HepG2 (cell line): ENCODE data around the gene STK25. TPM values are rescaled to one million over a fixed set of nuclear protein-coding genes. Genes with fewer than 3 reads are reported as not detected.

Experiments
- ATAC-seq: fragments of 200-7000 bp; cut with Tn5 transposase; 3 replicates; pipeline ENCODE4 v1.9.1; 2020; ENCODE audit warnings: mild to moderate bottlenecking, moderate library complexity
- BruUV-seq: library from RNA; stranded (reverse); fragments of 400-500 nt; replicated peaks from 2 replicates; lab custom pipeline; 2021; lab: Mats Ljungman, UMichigan
- CTCF ChIA-PET: fragments of 300-600 bp; formaldehyde crosslinking; extraction: SDS; loops from one replicate; lab custom pipeline; 2021; ENCODE audit warnings: low total read pairs, inconsistent platforms, low intra/inter-chr PET ratio; lab: Yijun Ruan, JAX
- POLR2A ChIA-PET: fragments of 350-600 bp; sonication (Branson Sonifier 250); formaldehyde crosslinking; loops from one replicate; lab custom pipeline; 2020; ENCODE audit warnings: antibody characterized with exemption, inconsistent platforms; lab: Yijun Ruan, JAX
- DNase-seq: peaks from one replicate; pipeline ENCODE4 v3.0.0-alpha.2; 2015; ENCODE audit warnings: low spot score
- FAIRE-seq: peaks from 3 replicates; lab custom pipeline; 2011; peaks lifted over from hg19 to GRCh38; lab: Jason Lieb, UNC
- H2AFZ ChIP-seq: one replicate; pipeline ENCODE4 v1.6.1; 2011; ENCODE audit warnings: low read length, inconsistent platforms
- H3K27ac ChIP-seq: fragments of 300-600 bp; 3 replicates; pipeline ENCODE4 v1.8.0; 2011; ENCODE audit warnings: mixed run types, mild to moderate bottlenecking, mixed read lengths, low read length, inconsistent platforms; ENCODE audit not compliant: insufficient read depth; ENCODE audit errors: extremely low read length
- H3K27me3 ChIP-seq, 2 experiments: fragments of 200-600 bp in 1 of 2; 2 replicates in 1 of 2; 3 replicates in 1 of 2; pipeline versions ENCODE4 v1.6.0 to v1.8.0; 2011; ENCODE audit warnings: low read length in 2 of 2, mild to moderate bottlenecking in 2 of 2, moderate library complexity in 2 of 2, inconsistent platforms in 1 of 2; ENCODE audit not compliant: insufficient read depth in 2 of 2, control insufficient read depth in 1 of 2
- H3K36me3 ChIP-seq, 2 experiments: fragments of 200-600 bp in 1 of 2; replicated peaks in 1 of 2; 2 replicates in 1 of 2; 3 replicates in 1 of 2; pipeline versions ENCODE4 v1.5.1 to v1.8.0; 2011; ENCODE audit warnings: low read length in 2 of 2, inconsistent platforms in 1 of 2; ENCODE audit not compliant: insufficient read depth in 2 of 2, control insufficient read depth in 1 of 2
- H3K4me1 ChIP-seq: 2 replicates; pipeline ENCODE4 v1.5.1; 2012; ENCODE audit warnings: low read length, inconsistent platforms; ENCODE audit not compliant: insufficient read depth
- H3K4me2 ChIP-seq: 2 replicates; pipeline ENCODE4 v1.6.0; 2011; ENCODE audit warnings: low read depth, low read length, inconsistent platforms
- H3K4me3 ChIP-seq, 3 experiments: fragments of 200-600 bp in 1 of 3; sonication (generic), shearing (Covaris generic) in 1 of 3; replicated peaks in 1 of 3; 2 replicates each; pipeline ENCODE4 v1.5.1; 2011 to 2016; ENCODE audit warnings: low read length in 3 of 3, inconsistent platforms in 2 of 3, low read depth in 2 of 3, mild to moderate bottlenecking in 2 of 3, control low read depth in 1 of 3, mixed read lengths in 1 of 3; ENCODE audit not compliant: insufficient read depth in 1 of 3
- H3K79me2 ChIP-seq: one replicate; pipeline ENCODE4 v1.6.1; 2011; ENCODE audit warnings: low read length, inconsistent platforms; ENCODE audit not compliant: insufficient read depth
- H3K9ac ChIP-seq: 2 replicates; pipeline ENCODE4 v1.6.0; 2011; ENCODE audit warnings: mild to moderate bottlenecking, low read depth, low read length, inconsistent platforms; ENCODE audit not compliant: insufficient read depth
- H3K9me3 ChIP-seq: 2 replicates; pipeline ENCODE4 v1.5.1; 2012; ENCODE audit warnings: mild to moderate bottlenecking, low read length
- H4K20me1 ChIP-seq: 2 replicates; pipeline ENCODE4 v1.6.0; 2011; ENCODE audit warnings: inconsistent platforms, mild to moderate bottlenecking, low read length, moderate library complexity; ENCODE audit not compliant: insufficient read depth
- HNF4A ChIP-seq: sonication (generic); formaldehyde crosslinking; IDR thresholded peaks from 2 replicates; pipeline ENCODE4 v1.4.0; 2020; ENCODE audit warnings: missing genetic modification reagents
- HNRNPLL ChIP-seq: fragments of 200-400 bp; formaldehyde crosslinking; IDR thresholded peaks from 2 replicates; pipeline ENCODE4 v1.6.1; 2017; ENCODE audit warnings: mild to moderate bottlenecking, low read depth, low read length; ENCODE audit not compliant: poor library complexity, severe bottlenecking
- KDM1A ChIP-seq: IDR thresholded peaks from 2 replicates; pipeline ENCODE4 v1.6.1; 2016; ENCODE audit warnings: missing compliant biosample characterization
- PAF1 ChIP-seq: IDR thresholded peaks from 2 replicates; pipeline ENCODE4 v1.6.1; 2016; ENCODE audit warnings: missing genetic modification reagents, missing compliant biosample characterization
- REPIN1 ChIP-seq: sonication (generic); formaldehyde crosslinking; IDR thresholded peaks from 2 replicates; pipeline ENCODE4 v1.8.0; 2022; ENCODE audit warnings: missing genetic modification reagents, low read depth, mild to moderate bottlenecking, borderline replicate concordance
- ZMYM3 ChIP-seq: sonication (generic); formaldehyde crosslinking; IDR thresholded peaks from 2 replicates; pipeline ENCODE4 v1.5.1; 2020; ENCODE audit warnings: mild to moderate bottlenecking, missing genetic modification reagents
- ZNF17 ChIP-seq: sonication (generic); formaldehyde crosslinking; IDR thresholded peaks from 2 replicates; pipeline ENCODE4 v1.5.0; 2020; ENCODE audit warnings: mild to moderate bottlenecking, missing genetic modification reagents
- ZNF329 ChIP-seq: sonication (generic); formaldehyde crosslinking; IDR thresholded peaks from 2 replicates; pipeline ENCODE4 v1.9.0; 2021; ENCODE audit warnings: low read depth, mild to moderate bottlenecking, missing genetic modification reagents
- ZNF432 ChIP-seq: sonication (generic); formaldehyde crosslinking; IDR thresholded peaks from 2 replicates; pipeline ENCODE4 v1.5.0; 2020; ENCODE audit warnings: missing genetic modification reagents, mild to moderate bottlenecking, borderline replicate concordance
- ZNF891 ChIP-seq: sonication (generic); formaldehyde crosslinking; IDR thresholded peaks from 2 replicates; pipeline ENCODE4 v1.5.0; 2020; ENCODE audit warnings: mild to moderate bottlenecking, missing genetic modification reagents
- WGBS: methylation state at CpG from one replicate; pipeline ENCODE4 v1.1.6; 2017; ENCODE audit warnings: low lambda C conversion rate; 5-methylcytosine and 5-hydroxymethylcytosine counted together
- in situ Hi-C: cut with HindIII; loops from 2 replicates; pipeline ENCODE4 v1.10.0; 2017; ENCODE audit warnings: low pct_unique_long_range_greater_than_20kb; ENCODE audit not compliant: extremely low pct_ligation_motif_present
- intact Hi-C: fragments of 100-400 bp; cut with micrococcal nuclease; formaldehyde crosslinking; loops from one replicate; pipeline ENCODE4 v1.10.0; 2022; ENCODE audit not compliant: unreplicated experiment
- polyA plus RNA-seq, 8 experiments: library from polyadenylated mRNA; depleted of rRNA in 3 of 8; stranded (reverse) in 7 of 8; unstranded in 1 of 8; fragments of >200 nt; fragmentation: Illumina TruSeq in 4 of 8; extraction: Trizol in 4 of 8; gene quantifications; 2 replicates each; pipeline versions ENCODE4 v1.2.1 to v1.2.3, GENCODE V29; 2011 to 2016; ENCODE audit warnings: low read depth in 4 of 8, missing spikeins in 1 of 8, mixed read lengths in 1 of 8; ENCODE audit not compliant: insufficient read depth in 1 of 8
- total RNA-seq, 5 experiments: library from RNA; depleted of rRNA; stranded (reverse); fragments of >200 nt; fragmentation: Illumina TruSeq; extraction: Trizol; gene quantifications; 2 replicates each; pipeline ENCODE4 v1.2.3, GENCODE V29; 2016; ENCODE audit warnings: low read depth in 1 of 5
- TF ChIP-seq, protein P1 (sequence below): sonication (generic); formaldehyde crosslinking; IDR thresholded peaks from 2 replicates; pipeline ENCODE4 v1.4.0; 2020; ENCODE audit warnings: mild to moderate bottlenecking, missing genetic modification reagents
- TF ChIP-seq, protein P2 (sequence below): sonication (generic); formaldehyde crosslinking; IDR thresholded peaks from 2 replicates; pipeline ENCODE4 v1.5.1; 2020; ENCODE audit warnings: mild to moderate bottlenecking, missing genetic modification reagents, moderate library complexity

STK25 gene
- total and polyA plus RNA-seq, 2 of the 13 experiments (the other 11 are each of a cell fraction or from before 2014, with no cell fraction given) = 177 to 481 TPM

DNA sequence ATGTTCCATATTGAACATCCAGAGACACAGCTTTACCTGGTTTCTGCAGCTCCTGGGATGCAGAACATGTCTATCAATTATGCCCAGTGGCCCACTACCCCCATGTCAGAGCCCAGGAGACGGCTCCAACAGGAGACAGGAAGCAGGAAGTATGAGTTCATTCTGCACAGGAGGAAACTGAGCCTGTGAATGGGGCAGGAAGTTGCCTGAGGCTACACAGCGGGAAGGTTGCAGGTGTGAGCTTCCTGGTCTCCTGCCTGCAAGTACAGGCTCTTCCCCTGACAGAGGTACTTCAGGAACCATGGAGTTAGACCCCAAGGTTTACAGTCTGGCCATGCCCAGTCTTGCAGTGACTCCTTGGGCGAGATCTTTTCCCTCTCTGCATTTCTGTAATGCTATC lies 47.3 kb upstream of the STK25 start (continued):
- TF ChIP-seq ZNF432 (no peak), PAF1 (CRISPR knock-in tag) (no peak), REPIN1 (no peak)
- TF ChIP-seq, protein P1, sequence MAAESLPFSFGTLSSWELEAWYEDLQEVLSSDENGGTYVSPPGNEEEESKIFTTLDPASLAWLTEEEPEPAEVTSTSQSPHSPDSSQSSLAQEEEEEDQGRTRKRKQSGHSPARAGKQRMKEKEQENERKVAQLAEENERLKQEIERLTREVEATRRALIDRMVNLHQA (CRISPR knock-in tag) = no peak

DNA sequence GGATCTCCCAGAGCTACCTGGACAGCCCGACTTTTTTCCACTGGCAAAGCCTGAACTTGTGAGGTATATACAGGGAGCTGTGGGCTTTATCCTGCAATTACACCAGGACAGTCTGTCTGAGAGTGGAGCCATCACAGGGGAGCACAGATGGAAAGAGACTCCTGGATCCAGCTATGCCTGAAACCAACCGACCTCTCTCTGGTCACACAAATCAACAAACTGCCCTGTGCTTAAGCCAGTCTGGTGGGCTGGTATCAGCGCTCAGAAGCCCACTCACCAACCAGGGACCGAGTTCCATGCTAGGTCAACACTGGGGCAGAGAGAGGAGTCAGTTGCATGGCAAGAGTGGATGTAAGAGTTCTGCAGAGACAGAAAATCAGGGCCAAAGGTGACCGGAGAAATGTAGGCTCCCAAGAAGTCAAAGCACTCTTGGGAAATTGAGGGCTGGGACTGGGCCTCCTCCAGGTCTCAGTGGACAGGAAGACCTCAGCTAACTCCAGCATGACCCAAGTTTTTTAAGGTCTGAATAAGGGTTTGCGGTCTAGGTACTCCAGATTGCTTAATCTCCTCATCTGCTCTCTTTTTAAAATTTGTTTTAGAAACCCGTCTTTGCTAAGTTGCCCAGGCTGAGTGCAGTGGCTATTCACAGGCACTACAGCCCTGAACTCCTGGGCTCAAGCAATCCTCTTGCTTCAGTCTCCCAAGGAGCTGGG lies 46.4 kb upstream of the STK25 start:
- Histone ChIP-seq H3K27ac (no peak overlapping the region), H3K9ac (no peak overlapping the region), H3K79me2 (peaks cover 2% of the 10 kb centered on the region), H3K4me1 (peaks cover 77% of the 10 kb centered on the region), H3K27me3 (no peaks in the 10 kb centered on the region; a peak in 1 of 5 replicates), H3K4me2 (no peak overlapping the region), H3K9me3 (no peaks in the 10 kb centered on the region), H3K4me3 (no peak overlapping the region), H4K20me1 (no peaks in the 10 kb centered on the region), H2AFZ (no peak overlapping the region), H3K36me3 (no peaks in the 10 kb centered on the region)
- no peak for TF ChIP-seq HNRNPLL
- TF ChIP-seq ZNF329 (CRISPR knock-in tag) = peak; percentile 100
- TF ChIP-seq, protein P2, sequence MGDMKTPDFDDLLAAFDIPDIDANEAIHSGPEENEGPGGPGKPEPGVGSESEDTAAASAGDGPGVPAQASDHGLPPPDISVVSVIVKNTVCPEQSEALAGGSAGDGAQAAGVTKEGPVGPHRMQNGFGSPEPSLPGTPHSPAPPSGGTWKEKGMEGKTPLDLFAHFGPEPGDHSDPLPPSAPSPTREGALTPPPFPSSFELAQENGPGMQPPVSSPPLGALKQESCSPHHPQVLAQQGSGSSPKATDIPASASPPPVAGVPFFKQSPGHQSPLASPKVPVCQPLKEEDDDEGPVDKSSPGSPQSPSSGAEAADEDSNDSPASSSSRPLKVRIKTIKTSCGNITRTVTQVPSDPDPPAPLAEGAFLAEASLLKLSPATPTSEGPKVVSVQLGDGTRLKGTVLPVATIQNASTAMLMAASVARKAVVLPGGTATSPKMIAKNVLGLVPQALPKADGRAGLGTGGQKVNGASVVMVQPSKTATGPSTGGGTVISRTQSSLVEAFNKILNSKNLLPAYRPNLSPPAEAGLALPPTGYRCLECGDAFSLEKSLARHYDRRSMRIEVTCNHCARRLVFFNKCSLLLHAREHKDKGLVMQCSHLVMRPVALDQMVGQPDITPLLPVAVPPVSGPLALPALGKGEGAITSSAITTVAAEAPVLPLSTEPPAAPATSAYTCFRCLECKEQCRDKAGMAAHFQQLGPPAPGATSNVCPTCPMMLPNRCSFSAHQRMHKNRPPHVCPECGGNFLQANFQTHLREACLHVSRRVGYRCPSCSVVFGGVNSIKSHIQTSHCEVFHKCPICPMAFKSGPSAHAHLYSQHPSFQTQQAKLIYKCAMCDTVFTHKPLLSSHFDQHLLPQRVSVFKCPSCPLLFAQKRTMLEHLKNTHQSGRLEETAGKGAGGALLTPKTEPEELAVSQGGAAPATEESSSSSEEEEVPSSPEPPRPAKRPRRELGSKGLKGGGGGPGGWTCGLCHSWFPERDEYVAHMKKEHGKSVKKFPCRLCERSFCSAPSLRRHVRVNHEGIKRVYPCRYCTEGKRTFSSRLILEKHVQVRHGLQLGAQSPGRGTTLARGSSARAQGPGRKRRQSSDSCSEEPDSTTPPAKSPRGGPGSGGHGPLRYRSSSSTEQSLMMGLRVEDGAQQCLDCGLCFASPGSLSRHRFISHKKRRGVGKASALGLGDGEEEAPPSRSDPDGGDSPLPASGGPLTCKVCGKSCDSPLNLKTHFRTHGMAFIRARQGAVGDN (CRISPR knock-in tag) = no peak
- no peak for TF ChIP-seq ZNF17 (CRISPR knock-in tag)
- 0 out of 2 replicates have a peak, but pooled peaks have one; percentile 23 for TF ChIP-seq ZNF891
- no peak for TF ChIP-seq HNF4A (CRISPR knock-in tag)
- peak; percentile 83 for TF ChIP-seq ZMYM3 (CRISPR knock-in tag)
- no peak for TF ChIP-seq KDM1A (CRISPR knock-in tag)
- POLR2A ChIA-PET = interaction anchor here (0.5 to 0.6 kb wide), 2 partner anchors 71 to 145 kb away, joined by 3 read pairs; no protein-coding TSS in a partner anchor
- BruUV-seq = no TSS peak
- in situ Hi-C loops (loop anchor here (5.0 kb wide), 1 partner anchor 103 kb away; no protein-coding TSS in a partner anchor), intact Hi-C loops (loop anchor here (5.0 kb wide), 1 partner anchor 43 kb away; no protein-coding TSS in a partner anchor)
- DNase-seq (no peak), FAIRE-seq (no peak), ATAC-seq (no peak)
- CTCF ChIA-PET = no interaction called here
- WGBS = 64% methylated on average over 6 of the region's 7 CpGs
